Hematopoietic multipotent progenitor cell treated with erythropoietin and hydrocortisone succinate and interleukin-3 and kit ligand, for 8 days (in vitro differentiated cells): ENCODE measurements around the gene IGLL5.

Experiments used
- DNase-seq: peaks from one replicate; pipeline ENCODE4 v3.0.0-alpha.2; 2015

Gene IGLL5

GRCh38 chr22:22940961-22941605 is 53.5 kb downstream of the IGLL5 start:
- DNase-seq = no peak

DNA sequence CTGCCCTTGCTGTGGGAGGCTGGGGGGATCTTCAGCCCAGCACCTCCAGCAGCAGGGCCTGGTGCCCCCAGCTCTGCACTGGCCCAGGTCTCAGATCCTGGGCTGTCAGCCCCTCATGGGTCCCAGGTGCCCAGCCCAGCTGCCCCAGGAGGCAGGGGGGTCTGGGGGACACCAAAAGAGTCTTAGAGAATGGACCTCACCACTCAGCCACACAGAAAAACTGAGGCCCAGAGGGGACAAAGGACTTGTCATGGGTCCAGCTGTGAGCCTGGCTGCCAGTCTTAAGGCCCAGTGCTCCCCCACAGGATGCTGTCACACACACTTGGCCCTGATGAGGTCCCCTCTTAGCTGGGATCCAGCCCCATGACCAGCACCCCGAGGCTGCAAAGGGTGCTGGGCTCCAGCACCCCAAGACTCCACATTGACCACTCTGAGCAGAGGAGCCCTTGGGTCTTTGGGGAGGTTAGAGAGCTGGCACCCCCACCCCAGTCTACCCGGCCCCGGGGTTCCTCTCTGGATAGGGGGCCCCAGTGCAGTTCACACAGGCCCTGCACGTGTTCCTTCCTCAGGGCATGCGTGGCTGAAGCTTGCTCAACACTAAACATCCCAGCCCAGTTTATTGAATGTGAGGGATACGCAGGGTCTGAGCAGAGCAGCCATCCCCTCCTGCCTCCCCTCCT is 54.4 kb downstream of the IGLL5 start:
- DNase-seq = no peak

GRCh38 chr22:22942511-22943329 is 55.1 kb downstream of the IGLL5 start:
- DNase-seq = peak; percentile 74

DNA sequence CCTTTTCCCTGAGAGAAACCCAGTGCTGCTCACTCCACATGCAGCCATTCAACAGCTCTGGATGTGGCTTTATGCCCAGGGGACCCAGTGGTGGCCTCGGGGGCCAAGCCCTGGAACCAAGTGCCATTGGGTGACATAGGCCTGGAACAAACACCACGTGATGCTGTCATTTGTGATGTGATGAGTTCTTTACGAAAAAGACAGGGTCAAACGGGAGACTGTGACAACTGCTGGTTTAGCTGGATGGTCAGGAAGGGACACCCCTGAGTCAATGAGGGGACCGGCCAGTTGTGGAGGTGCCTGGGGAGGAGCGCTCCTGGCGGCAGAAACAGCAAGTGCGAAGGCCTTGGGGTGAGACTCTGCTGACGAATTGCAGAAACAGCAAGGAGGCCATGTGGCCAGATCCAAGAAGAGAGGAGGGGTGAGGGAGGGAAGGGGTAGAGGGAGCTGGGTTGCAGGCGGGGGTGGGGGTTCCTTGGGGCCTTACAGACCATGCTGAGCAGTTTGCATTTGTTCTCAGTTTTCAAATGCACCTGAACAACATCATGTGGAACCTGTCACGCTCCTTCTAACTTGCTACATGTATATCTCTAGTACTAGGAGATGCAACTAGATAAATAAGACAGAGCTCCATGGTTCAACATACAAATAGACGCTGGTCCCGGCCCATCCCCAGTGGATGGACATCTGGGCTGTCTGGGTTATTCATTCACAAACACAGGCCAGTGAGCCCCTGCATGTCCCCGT is 56.1 kb downstream of the IGLL5 start:
- no peak for DNase-seq

DNA sequence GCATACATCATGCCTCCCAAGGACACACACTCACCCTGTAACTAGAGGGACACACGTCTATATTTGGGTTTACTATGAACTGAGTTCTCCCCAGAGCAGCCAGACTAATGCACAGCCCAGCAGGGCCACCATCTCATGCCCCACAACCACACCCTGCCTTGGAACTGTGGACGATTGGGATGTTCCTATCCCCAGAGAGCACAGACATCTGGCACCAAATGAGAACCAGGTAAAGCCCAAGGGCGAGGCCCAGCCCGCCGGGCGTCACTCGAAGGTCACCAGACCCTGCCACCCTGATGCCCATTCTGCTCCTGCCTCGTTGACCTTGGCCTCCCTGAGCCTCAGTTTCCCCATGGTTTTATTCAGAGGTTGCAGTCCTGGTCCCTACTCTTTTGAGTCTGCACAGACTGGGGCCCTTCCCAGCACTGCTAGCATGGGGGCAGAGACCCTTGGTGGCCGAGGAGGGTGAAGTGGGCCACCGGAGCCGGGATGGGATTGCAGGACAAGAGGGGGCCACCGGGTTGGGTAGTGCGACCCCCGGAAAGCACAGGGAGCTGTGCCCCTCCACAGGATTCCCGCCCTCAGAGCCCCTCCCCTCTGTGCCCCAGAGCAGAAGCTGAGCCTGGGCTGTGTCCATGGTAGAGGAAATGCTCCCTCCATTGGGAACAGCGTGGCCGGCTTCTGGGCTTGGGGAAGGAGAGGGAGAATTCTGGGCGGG is 56.8 kb downstream of the IGLL5 start:
- no peak for DNase-seq

GRCh38 chr22:22945195-22945594 is 57.6 kb downstream of the IGLL5 start:
- DNase-seq = no peak
